Measurements from ENCODE around the gene MAN2A2.

- TF ChIP-seq, protein P1, sequence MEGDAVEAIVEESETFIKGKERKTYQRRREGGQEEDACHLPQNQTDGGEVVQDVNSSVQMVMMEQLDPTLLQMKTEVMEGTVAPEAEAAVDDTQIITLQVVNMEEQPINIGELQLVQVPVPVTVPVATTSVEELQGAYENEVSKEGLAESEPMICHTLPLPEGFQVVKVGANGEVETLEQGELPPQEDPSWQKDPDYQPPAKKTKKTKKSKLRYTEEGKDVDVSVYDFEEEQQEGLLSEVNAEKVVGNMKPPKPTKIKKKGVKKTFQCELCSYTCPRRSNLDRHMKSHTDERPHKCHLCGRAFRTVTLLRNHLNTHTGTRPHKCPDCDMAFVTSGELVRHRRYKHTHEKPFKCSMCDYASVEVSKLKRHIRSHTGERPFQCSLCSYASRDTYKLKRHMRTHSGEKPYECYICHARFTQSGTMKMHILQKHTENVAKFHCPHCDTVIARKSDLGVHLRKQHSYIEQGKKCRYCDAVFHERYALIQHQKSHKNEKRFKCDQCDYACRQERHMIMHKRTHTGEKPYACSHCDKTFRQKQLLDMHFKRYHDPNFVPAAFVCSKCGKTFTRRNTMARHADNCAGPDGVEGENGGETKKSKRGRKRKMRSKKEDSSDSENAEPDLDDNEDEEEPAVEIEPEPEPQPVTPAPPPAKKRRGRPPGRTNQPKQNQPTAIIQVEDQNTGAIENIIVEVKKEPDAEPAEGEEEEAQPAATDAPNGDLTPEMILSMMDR (IDR thresholded peaks at IDR 0.05; ENCODE audit: control extremely low read depth in 1 of 3, insufficient read depth in 1 of 3, low read depth in 1 of 3, low read length in 3 of 3), result no peak
- TF ChIP-seq GABPA (IDR thresholded peaks at IDR 0.05; ENCODE audit: borderline replicate concordance, insufficient read depth, low read length) (no peak), EGR1 (IDR thresholded peaks at IDR 0.05; ENCODE audit: borderline replicate concordance, low read depth, low read length) (no peak)
Measured at GRCh38 chr15:90960298-90961091, 57.4 kb downstream of the MAN2A2 start.
